ENCODE results near the gene SMYD3.
"Not testable (repeated sequence)": the region's sequence is repeated elsewhere in the genome, so short reads cannot be mapped to it uniquely, and the experiment has no call there.

Gene SMYD3

DNA sequence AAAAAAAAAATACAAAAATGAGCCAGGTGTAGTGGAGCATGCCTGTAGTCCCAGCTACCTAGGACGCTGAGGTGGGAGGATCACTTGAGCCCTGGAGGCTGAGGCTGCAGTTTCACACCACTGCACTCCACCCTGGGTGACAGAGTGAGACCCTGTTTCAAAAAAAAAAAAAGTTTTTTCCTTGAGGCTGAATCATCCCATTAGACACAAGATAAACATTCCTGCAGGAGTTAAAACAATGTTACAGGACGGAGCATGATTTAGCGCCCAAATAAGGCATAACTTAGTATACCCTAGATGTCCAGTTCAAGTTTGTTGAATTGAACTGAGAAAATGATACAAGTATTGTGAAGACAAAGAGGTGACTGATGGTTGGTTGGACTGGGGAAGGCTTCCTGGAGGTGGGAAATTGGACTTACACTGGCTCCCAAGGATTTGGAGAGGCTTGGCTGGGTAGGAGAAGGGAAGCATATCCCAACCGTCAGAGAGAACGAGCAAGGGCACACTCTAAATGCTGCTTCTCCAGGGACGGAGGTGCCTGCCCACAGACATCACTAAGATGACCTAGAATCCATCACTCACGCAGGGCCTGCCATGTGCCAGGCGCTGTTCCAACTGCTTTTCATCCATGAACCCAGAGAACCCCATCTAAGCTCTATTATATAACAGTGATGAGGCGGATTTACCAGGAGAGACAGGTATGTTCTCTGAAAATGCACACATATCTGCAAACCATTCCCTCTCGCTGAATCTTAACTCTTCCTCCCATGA lies 741.7 kb downstream of the SMYD3 start:
- no peak for DNase-seq (ENCODE audit: low read depth)

DNA sequence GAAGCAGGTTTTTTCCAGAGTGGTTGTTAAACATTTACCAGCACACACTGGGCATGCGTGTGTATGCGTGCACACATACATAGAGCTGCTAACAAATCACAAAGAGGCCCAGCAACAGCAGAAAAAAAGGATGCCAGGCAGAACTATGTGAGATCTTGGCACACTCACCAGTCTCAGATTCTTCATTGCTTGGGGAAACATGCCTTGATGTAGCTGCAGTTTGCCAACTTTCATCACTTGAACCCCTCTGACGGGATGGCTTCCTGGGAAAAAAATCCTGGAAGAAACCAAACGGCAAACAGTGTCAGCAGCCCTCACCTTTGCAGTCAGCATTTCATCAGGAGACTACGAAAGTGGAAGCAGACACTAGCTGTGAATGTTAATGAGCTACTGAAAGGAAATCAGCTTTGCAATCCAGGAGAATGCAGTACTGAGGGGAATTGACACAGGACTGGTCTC lies 743.2 kb downstream of the SMYD3 start:
- DNase-seq (ENCODE audit: low read depth), result no peak

DNA sequence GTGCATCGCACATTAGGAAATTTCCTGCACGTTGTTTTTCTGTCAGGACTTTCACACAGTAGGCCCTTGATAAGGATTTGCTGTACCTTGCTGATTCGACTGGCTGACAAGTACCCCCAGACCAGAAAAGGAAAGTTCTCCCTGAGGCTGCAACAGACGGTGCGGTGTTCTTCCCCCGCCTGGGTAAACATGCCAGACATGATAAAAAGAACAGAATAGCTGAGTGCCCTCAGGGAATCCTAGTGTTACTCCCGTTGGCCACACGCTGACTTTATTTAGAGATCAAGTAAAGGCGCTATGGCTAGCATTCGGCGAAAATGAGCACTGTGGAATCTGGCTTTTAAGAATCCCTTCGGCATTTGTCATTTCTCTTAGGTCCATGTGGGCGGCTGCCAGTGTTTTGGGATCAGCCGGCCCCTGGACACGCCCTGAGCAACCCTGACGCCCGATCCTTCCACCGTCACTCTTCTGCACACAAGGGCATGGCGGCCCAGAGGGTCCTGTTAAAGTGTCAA lies 744.6 kb downstream of the SMYD3 start:
- DNase-seq (ENCODE audit: low read depth), result no peak

DNA sequence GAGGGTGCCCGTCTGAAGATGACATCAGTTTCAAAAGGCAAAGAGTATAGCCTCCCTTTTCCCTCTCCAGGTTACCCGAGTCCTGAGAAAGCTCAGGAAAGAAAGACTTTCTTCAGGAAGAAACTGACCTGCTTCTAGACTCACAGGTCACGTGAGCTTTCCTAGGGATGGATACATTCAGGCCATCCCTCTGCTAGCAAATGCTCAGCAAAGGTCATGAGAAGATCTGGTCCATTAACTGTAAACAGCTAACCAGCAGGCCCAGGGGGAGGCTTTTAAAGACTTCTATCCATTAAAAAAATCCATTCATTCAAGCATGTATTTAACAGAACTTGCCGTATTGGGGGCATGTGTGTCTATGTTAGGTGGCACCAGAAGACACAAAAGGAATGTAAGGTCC lies 746.8 kb downstream of the SMYD3 start:
- DNase-seq (ENCODE audit: low read depth), result no peak

DNA sequence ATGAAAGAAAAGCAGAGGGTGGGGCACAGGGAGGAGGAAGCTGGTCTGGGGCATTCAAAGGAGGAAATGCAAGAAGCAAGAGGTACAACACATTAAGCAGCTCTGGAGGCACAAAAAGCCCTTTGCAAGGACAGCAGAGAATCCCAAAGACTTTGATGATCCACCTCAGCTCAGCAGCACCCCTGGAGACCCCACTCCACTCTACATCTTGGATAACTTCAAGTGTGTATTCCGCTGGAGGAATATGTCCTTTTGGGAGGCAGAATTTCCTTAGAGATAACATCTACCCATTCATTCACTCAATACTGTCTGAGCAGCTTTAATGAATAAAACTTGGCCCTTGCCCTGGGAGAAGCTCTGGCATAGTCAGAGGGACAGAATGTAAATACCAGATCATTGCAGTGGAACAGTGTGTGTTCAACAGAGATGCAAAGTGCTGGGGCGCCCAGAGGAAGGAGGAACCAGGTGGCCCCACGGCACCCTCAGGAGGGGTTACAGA lies 752.6 kb downstream of the SMYD3 start:
- DNase-seq (ENCODE audit: low read depth), result no peak

DNA sequence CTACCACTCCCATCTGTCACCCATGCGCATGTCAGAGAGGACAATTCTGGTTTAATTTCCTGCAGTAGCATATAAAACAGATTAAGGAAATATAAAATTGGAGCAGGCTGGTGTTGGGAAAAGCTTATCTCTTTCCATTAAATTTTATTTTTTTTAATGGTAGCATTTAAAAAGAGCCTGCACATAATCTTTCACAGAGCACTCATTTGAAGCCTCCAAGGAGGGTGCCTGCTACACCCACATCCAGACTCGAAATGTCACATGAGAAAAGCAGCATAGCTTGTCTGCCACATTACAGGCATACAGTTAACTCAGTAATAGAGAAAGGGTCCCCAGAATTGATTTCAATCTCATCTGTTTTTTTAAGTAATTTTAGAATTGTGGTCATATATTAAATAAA lies 753.3 kb downstream of the SMYD3 start:
- DNase-seq (ENCODE audit: low read depth), result no peak

DNA sequence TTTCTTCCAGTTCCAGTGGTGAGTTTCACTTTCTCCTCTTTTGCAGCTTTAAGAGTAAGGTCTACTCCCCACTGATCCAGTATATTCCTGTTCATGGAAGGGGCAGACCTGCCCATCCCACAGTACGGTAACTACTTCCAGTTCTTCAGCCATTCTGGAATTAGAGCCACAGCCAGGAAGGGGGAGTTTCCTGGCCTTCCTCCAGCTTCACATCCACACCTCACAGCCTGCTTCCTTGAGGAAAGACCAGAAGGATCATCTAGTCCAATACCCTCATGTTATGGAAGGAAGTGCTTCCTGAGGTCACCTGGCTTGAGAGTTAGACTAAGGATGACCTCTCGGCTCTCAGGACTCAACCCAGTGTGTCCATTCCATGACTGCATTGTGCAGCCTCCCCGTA lies 754.5 kb downstream of the SMYD3 start:
- no peak for DNase-seq (ENCODE audit: low read depth)

DNA sequence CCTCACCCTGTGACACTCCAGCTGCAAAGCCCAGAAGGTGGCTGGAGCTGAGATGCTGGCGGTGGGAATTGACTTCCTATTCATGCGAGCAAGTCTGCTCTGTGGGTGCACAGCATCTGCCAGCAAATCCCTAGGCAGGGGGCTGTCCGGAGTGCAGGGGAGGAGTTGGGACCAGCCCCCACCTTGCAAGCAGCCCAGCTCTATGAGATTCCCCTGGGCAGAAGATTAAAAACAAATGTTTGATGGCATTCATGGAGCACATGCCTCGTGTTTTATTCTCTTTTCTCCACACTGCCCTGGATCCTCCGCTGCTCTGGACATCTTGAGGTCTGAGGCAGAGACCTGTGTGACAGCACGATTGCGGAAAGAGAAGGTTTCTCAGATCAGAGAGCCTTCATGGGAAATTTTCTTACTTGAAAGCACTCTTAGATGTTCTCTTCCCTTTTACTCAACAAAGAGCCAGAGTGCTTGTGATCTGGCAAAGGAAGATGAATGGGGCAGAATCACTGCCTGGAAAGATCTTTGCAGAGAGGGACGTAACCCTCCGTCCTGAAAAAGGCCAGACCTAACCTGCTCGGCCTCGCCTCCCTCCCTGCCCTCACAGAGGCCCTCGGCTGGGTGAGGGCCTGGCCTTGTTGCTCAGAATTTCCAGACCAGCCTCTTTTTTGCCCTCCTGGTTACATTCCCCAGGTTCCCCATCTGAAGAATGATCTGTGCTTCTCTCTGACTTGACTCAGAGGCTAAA lies 755.2 kb downstream of the SMYD3 start:
- no peak for DNase-seq (ENCODE audit: low read depth)

DNA sequence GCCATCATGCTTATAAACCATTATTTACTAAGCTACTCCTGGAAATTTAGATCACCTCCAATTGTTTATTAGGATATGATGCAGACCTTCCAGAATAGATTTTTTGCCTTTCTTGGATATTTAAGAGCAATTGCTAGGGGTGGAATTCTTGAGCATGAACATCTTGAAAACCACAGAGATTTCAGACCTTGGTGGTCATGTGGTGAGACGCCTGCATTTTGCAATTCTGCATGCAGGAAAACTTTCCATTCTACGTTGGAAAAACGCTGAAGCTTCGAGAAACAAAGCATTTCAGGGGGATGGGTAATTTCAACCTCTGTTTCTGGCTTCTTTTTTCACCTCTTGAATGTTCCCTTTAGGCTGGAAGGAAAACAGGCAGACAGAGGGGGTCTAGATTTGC lies 756.0 kb downstream of the SMYD3 start:
- no peak for DNase-seq (ENCODE audit: low read depth)

DNA sequence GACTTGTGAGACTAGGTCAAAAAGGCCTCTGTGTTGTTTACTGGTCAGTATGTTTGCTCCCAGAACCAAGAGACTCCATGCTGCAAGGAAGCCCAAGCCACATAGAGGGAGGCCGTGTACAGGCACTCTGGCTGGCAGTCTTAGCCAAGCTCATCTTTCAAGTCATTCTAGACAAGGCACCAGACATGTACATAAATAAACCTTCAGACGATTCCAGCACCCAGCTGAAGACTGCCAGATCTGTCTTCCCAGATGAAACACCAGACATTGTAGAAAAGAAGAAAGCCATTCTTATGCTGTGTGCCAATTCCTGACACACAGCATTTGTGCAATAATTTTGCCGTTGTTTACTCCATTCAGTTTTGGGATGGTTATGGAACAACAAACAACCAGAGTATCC lies 756.8 kb downstream of the SMYD3 start:
- DNase-seq (ENCODE audit: low read depth), result no peak

DNA sequence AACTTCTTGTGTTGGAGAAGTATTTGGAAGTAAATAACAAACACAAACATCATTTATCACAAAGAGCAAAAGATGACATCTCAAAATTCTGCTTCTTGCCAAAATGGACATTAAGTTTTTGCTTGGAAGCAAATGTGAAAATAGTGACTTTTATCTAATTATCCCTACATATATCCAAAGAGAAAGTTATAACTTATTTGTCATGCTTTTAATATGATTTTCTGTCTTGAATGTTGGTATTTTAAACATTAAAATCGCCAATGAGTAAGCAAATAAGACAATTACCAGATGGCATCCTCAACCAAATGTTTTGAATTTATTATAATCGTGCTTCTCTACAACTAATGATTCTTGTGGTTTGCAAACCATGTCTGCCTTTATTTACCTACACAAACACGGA lies 758.0 kb downstream of the SMYD3 start:
- no peak for DNase-seq (ENCODE audit: low read depth)

DNA sequence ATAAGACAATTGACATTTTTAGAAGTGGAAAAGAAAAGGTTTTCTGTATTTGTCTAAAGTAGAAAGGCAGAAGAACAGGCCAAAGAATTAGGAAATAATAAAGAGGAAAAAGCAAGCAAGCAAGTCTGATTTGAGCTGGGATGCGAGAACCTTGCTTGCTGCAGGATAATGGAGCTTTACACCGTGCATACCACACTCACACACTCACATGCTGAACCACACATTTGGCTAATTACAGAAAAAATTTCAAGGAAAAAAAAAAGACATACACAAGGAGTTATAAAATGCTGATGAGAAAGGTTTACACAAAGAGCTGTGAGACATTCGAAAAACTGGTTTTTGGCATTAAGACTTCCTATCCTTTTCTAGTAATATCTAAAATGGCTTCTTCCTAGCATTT lies 758.4 kb downstream of the SMYD3 start:
- no peak for DNase-seq (ENCODE audit: low read depth)

DNA sequence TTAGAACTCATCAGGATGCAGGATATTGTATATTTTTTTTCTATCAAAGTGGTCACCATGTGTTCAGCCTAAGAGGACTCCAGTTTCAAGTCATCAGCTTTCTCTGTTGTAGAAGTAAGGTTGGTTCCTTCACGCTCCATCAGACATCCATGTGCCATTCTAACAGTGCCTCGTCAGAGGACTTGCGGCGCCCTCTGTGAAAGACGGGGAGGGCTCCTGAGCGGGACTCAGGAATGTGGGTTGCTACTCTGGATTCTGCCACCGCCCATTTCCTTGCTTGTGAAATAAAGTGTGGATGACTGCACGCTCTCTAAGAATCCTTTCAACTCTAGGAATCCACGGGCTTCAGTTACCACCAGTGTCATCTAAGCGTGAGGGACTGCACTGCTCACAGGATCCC lies 758.8 kb downstream of the SMYD3 start:
- no peak for DNase-seq (ENCODE audit: low read depth)

DNA sequence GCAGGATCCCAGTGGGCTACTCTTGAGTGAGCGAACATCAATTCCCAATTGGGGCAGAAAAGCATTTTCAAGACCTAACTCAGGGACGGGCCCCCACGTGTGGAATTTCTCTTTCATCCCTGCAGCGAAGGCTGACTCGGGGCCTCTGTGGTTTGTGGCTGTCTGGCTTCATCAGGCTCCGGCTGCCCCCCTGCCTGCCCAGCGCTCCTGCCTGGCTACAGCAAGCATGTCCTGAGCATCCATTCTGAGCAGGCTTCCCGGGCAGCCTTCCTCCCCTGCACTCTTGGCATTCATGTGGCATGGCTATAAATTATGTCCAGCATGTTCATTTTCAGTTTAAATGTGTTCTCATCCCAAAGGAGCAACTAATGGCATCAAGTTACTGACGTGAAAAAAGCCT lies 764.2 kb downstream of the SMYD3 start:
- DNase-seq (ENCODE audit: low read depth), result no peak

DNA sequence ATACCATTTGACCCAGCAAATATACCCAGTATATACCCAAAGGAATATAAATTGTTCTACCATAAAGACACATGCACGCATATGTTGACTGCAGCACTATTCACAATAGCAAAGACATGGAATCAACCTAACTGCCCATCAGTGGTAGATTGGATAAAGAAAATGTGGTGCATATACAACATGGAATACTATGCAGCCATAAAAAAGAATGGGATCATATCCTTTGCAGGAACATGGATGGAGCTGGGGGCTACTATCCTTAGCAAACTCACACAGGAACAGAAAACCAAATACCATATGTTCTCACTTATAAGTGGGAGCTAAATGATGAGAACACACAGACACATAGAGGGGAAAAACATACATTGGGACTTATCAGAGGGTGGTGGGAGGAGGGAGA lies 766.7 kb downstream of the SMYD3 start:
- DNase-seq (ENCODE audit: low read depth), result not testable (repeated sequence)

DNA sequence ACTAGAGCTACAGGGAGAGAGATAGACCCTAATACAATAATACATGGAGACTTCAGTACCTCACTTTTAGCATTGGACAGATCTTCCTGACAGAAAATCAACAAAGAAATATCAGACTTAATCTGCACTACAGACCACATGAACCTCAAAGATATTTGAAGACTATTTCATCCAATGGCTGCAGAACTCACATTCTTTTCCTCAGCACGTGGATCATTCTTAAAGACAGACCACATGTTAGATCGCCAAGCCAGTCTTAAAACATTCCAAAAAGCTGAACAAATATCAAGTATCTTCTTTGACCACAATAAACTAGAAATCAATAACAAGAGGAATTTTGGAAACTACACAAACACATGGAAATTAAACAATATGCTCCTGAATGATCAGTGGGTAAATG lies 776.3 kb downstream of the SMYD3 start:
- DNase-seq (ENCODE audit: low read depth), result no peak

DNA sequence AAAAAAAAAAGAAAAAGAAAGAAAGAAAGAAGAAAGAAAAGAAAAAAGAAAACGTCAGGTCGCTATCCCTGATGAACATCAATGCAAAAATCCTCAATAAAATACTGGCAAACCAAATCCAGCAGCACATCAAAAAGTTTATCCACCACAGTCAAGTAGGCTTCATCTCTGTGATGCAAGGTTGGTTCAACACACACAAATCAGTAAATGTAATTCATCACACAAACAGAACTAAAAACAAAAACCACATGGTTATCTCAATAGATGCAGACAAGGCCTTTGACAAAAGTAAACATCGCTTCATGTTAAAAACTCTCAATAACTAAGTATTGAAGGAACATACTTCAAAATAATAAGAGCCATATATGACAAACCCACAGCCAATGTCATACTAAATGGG lies 779.0 kb downstream of the SMYD3 start:
- DNase-seq (ENCODE audit: low read depth), result not testable (repeated sequence)

DNA sequence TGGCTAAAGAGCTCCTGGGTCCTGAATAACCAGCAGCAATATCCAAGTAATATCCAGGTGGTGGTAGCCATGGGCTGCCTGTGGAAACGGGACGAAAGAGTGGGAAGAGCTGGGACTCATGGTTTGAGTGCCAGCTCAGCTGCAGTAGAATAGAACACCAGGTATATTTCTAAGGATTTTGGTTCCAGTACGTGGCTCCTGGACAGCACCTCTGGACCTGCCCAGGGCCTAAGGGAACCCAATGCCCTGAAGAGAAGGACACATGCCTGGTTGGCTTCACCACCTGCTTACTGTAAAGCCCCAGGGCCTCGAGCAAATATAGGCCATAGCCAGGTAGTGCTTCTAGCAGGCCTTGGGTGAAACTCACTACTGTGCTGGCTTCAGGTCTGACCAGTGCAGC lies 785.6 kb downstream of the SMYD3 start:
- no peak for DNase-seq (ENCODE audit: low read depth)

DNA sequence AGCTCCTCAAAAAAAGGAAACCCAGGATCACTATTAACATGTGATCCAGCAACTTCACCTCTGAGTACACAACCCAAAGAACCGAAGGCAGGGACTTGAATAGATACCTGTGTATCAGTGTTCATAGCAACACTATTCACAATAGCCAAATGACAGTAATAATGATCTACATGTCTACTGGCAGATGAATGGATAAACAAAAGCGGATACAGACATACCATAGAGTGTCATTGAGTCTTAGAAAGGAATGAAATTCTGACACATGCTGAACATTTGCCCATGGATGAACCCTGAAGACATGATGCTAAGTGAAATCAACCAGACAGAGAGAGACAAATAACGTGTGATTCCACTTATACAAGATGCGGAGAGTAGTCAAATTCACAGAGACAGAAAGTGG lies 788.1 kb downstream of the SMYD3 start:
- no peak for DNase-seq (ENCODE audit: low read depth)

DNA sequence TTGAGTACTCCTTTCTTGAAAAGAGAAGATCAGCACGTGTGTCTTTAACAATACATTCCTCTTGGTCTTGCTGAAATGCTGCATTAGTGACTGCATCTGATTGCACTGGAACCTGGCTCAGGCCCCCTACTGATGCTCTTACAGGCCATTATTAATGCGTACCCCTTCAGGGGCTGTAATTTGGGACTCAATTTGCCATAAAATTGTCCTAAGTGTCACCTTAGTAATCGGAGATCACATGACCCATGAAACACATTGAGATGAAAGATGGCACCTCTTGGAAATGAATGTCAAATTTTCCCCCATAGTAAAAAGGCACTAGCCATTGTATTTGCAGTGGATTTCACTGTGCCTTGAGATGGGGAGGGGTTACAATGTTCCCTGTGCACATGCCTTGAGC lies 789.0 kb downstream of the SMYD3 start:
- DNase-seq (ENCODE audit: low read depth), result no peak

DNA sequence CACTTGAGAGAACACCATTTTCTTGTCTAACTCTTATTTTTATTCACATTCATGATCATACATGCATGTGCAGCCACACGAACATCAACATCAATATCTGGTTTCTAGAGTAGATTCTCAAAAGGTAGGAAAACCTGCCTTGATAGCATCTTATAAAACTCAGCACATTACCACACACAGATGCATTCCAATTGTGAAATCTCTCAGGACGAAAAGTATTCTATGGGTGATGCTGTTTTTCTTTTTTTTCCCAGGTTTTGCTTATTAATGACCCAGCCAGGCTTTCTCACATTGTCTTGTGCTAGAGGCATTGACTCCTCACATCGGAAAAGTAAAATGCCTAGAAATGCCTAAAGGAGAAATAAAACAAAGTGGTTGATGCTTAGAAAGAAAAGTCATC lies 789.5 kb downstream of the SMYD3 start:
- DNase-seq (ENCODE audit: low read depth), result no peak

DNA sequence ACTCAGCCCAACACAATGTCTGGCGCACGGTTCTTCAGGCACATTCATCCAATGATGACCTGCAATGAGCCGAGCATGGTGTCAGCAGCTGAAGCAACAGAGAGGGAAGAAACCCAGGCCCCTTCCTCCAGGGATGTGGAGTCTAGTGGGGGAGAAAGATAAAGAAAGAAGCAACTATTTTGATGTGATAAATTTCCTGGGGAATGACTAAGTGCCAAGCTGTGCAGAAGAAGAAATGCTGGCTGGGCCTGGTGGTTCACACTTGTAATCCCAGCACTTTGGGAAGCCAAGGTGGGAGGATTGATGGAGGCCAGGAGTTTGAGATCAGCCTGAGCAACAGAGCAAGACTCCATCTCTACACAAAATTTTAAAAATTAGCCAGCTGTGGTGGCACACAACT lies 790.5 kb downstream of the SMYD3 start:
- DNase-seq (ENCODE audit: low read depth), result no peak

DNA sequence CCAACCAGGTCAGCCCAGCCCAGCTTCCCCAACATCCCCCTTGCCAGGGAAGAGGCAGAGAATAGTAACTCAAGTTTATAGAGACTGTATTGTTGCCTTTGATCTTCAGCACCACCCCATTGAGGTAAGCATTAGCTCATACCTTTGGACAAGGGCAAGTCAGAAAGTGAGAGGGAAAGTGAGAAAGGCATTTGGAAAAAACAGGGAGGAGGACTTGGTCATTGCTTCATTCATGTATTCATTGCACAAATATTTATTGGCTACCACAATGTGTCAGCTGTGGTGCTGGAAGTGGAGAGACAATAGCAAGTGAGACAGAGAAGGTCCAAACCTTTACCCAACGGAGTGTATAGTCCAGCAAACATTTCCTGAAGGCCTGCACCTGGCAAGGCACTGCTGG lies 791.1 kb downstream of the SMYD3 start:
- no peak for DNase-seq (ENCODE audit: low read depth)

Data from activated T-cell treated with anti-CD3 and anti-CD28 coated beads for 48 hours (primary cell).